ENCODE results near the gene NUDT14. TPM values are rescaled to one million over a fixed set of nuclear protein-coding genes. Genes with fewer than 3 reads are reported as not detected.

NUDT14 gene
- polyA plus RNA-seq, 3 donors: 22.0 to 37.4 (median 23.9) TPM

DNA sequence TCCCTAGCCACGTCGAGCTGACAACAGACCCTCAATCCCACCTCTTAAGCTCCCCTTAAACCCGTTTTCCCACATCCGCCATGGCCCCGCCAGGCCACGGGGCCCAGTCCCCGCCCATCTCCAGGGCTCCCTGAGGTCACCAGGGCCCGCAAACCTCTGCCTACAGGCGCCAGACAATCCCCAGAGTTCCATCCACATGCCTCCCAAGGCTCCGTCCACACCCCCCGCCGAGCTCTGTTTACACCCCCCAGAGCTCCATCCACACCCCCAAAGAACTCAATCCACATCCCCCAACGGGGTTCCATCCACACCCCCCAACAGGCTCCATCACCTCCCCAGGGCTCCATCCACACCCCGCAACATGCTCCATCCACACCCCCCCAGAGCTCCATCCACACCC lies 21.8 kb downstream of the NUDT14 start:
- no peak for DNase-seq
- Histone ChIP-seq H3K27me3 (ENCODE audit: control insufficient read depth in 2 of 2, insufficient read depth in 2 of 2, low read length in 2 of 2) (no peaks in the 10 kb centered on the region), H2AFZ (ENCODE audit: insufficient read depth, low read depth, low read length, poor library complexity, severe bottlenecking) (no peak overlapping the region), H3K27ac (ENCODE audit: low read depth in 1 of 2, low read length in 2 of 2) (no peak overlapping the region), H3K4me3 (replicated peaks in 1 of 3; ENCODE audit: low read depth in 2 of 3, low read length in 3 of 3) (no peak overlapping the region), H4K20me1 (ENCODE audit: insufficient read depth, low read length) (no peaks in the 10 kb centered on the region), H3K9ac (ENCODE audit: insufficient read depth, low read length, poor library complexity, severe bottlenecking) (no peak overlapping the region), H3K9me3 (replicated peaks in 1 of 2; ENCODE audit: control insufficient read depth in 1 of 2, insufficient read depth in 1 of 2, low read length in 2 of 2) (no peaks in the 10 kb centered on the region), H3K4me2 (replicated peaks; ENCODE audit: extremely low read depth, low read length, poor library complexity, severe bottlenecking) (no peak overlapping the region), H3K79me2 (ENCODE audit: insufficient read depth, low read length) (no peaks in the 10 kb centered on the region), H3K4me1 (ENCODE audit: control insufficient read depth in 1 of 2, insufficient read depth in 2 of 2, low read length in 2 of 2) (no peaks in the 10 kb centered on the region), H3K36me3 (replicated peaks in 1 of 2; ENCODE audit: control insufficient read depth in 1 of 2, insufficient read depth in 2 of 2, low read length in 2 of 2) (no peaks in the 10 kb centered on the region)
- H3K27ac Mint-ChIP-seq: no peak overlapping the region
- H3K4me1 Mint-ChIP-seq: no peaks in the 10 kb centered on the region
- no peaks in the 10 kb centered on the region for H3K9me3 Mint-ChIP-seq
- H3K27me3 Mint-ChIP-seq (ENCODE audit: low read depth in 3 of 3): peaks cover 6 to 11% (median 10%) of the 10 kb centered on the region in 3 donors
- 88% methylated on average over 9 of the region's 14 CpGs for WGBS (ENCODE audit: insufficient coverage)
- TF ChIP-seq, protein P1, sequence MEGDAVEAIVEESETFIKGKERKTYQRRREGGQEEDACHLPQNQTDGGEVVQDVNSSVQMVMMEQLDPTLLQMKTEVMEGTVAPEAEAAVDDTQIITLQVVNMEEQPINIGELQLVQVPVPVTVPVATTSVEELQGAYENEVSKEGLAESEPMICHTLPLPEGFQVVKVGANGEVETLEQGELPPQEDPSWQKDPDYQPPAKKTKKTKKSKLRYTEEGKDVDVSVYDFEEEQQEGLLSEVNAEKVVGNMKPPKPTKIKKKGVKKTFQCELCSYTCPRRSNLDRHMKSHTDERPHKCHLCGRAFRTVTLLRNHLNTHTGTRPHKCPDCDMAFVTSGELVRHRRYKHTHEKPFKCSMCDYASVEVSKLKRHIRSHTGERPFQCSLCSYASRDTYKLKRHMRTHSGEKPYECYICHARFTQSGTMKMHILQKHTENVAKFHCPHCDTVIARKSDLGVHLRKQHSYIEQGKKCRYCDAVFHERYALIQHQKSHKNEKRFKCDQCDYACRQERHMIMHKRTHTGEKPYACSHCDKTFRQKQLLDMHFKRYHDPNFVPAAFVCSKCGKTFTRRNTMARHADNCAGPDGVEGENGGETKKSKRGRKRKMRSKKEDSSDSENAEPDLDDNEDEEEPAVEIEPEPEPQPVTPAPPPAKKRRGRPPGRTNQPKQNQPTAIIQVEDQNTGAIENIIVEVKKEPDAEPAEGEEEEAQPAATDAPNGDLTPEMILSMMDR (IDR thresholded peaks at IDR 0.05): no peak
- H3K36me3 Mint-ChIP-seq: no peaks in the 10 kb centered on the region
- H3K4me3 Mint-ChIP-seq: no peak overlapping the region
- intact Hi-C loops (cut with micrococcal nuclease): no loop called here

DNA sequence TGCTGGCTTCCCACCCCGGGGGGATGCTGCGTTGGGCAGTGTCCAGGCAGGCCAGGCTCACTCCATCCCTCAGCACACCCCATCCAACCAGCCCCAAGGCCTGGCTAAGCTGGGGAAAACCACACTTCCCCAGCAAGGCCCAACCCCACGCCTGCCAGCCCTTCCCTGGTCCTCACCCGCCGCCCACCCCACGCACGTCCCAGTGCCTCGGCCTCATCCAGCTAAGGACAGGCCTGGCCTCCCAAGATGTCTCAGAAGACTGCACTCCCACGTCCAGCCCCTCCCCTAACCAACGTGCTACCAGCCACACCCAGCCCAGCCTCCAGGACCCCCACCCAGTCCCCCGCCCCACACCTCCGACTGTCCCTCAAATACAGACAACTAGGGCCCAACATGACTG lies 22.3 kb downstream of the NUDT14 start:
- Mint-ChIP-seq H3K27me3 (ENCODE audit: low read depth in 3 of 3) (peaks cover 4 to 11% (median 8%) of the 10 kb centered on the region in 3 donors), H3K9me3 (no peaks in the 10 kb centered on the region), H3K36me3 (no peaks in the 10 kb centered on the region), H3K4me1 (no peaks in the 10 kb centered on the region), H3K27ac (no peak overlapping the region), H3K4me3 (no peak overlapping the region)
- H4K20me1 ChIP-seq (ENCODE audit: insufficient read depth, low read length): no peaks in the 10 kb centered on the region
- no peak for DNase-seq
- H3K9ac ChIP-seq (ENCODE audit: insufficient read depth, low read length, poor library complexity, severe bottlenecking): no peak overlapping the region
- no peak overlapping the region for H3K27ac ChIP-seq (ENCODE audit: low read depth in 1 of 2, low read length in 2 of 2)
- intact Hi-C loops (cut with micrococcal nuclease): no loop called here
- H3K4me2 ChIP-seq (replicated peaks; ENCODE audit: extremely low read depth, low read length, poor library complexity, severe bottlenecking): no peak overlapping the region
- no peaks in the 10 kb centered on the region for H3K4me1 ChIP-seq (ENCODE audit: control insufficient read depth in 1 of 2, insufficient read depth in 2 of 2, low read length in 2 of 2)
- TF ChIP-seq, protein P1 (IDR thresholded peaks at IDR 0.05): no peak
- no peaks in the 10 kb centered on the region for H3K36me3 ChIP-seq (replicated peaks in 1 of 2; ENCODE audit: control insufficient read depth in 1 of 2, insufficient read depth in 2 of 2, low read length in 2 of 2)
- no peak overlapping the region for H3K4me3 ChIP-seq (replicated peaks in 1 of 3; ENCODE audit: low read depth in 2 of 3, low read length in 3 of 3)
- H3K27me3 ChIP-seq (ENCODE audit: control insufficient read depth in 2 of 2, insufficient read depth in 2 of 2, low read length in 2 of 2): no peaks in the 10 kb centered on the region
- no peaks in the 10 kb centered on the region for H3K79me2 ChIP-seq (ENCODE audit: insufficient read depth, low read length)
- WGBS (ENCODE audit: insufficient coverage): 88% methylated on average over 12 of the region's 12 CpGs
- H3K9me3 ChIP-seq (replicated peaks in 1 of 2; ENCODE audit: control insufficient read depth in 1 of 2, insufficient read depth in 1 of 2, low read length in 2 of 2): no peaks in the 10 kb centered on the region
- H2AFZ ChIP-seq (ENCODE audit: insufficient read depth, low read depth, low read length, poor library complexity, severe bottlenecking): no peak overlapping the region
